ENCODE data around the gene KLHL29.

The KLHL29 gene

GRCh38 chr2:23354554-23354953 lies 30.4 kb upstream of the KLHL29 start:
- DNase-seq (ENCODE audit: low read depth in 1 of 2, low spot score in 1 of 2) = no peak
- Histone ChIP-seq H3K27ac (replicated peaks) (no peak overlapping the region), H3K27me3 (ENCODE audit: insufficient read depth, poor library complexity, severe bottlenecking) (no peaks in the 10 kb centered on the region), H3K4me3 (replicated peaks; ENCODE audit: insufficient read depth, low read length) (no peak overlapping the region)
- TF ChIP-seq GABPA (IDR thresholded peaks at IDR 0.05; ENCODE audit: low read depth) (no peak), SPI1 (IDR thresholded peaks at IDR 0.05; ENCODE audit: borderline replicate concordance, low read depth) (no peak), REST (IDR thresholded peaks at IDR 0.05; ENCODE audit: insufficient replicate concordance, low read depth) (no peak), POLR2AphosphoS5 (IDR thresholded peaks at IDR 0.05; ENCODE audit: low read depth) (no peak), CTCF (IDR thresholded peaks at IDR 0.05; ENCODE audit: insufficient read depth, low read length) (no peak)

- Histone ChIP-seq H3K27me3 (ENCODE audit: insufficient read depth, poor library complexity, severe bottlenecking) (no peaks in the 10 kb centered on the region), H3K27ac (replicated peaks) (no peak overlapping the region), H3K4me3 (replicated peaks; ENCODE audit: insufficient read depth, low read length) (no peak overlapping the region)
- TF ChIP-seq POLR2AphosphoS5 (IDR thresholded peaks at IDR 0.05; ENCODE audit: low read depth) (no peak), GABPA (IDR thresholded peaks at IDR 0.05; ENCODE audit: low read depth) (no peak), REST (IDR thresholded peaks at IDR 0.05; ENCODE audit: insufficient replicate concordance, low read depth) (no peak), SPI1 (IDR thresholded peaks at IDR 0.05; ENCODE audit: borderline replicate concordance, low read depth) (no peak), CTCF (IDR thresholded peaks at IDR 0.05; ENCODE audit: insufficient read depth, low read length) (no peak)
- DNase-seq (ENCODE audit: low read depth in 1 of 2, low spot score in 1 of 2) = no peak
Measured at GRCh38 chr2:23355001-23355400, 30.0 kb upstream of the KLHL29 start.

- Histone ChIP-seq H3K27ac (replicated peaks) (no peak overlapping the region), H3K4me3 (replicated peaks; ENCODE audit: insufficient read depth, low read length) (no peak overlapping the region), H3K27me3 (ENCODE audit: insufficient read depth, poor library complexity, severe bottlenecking) (no peaks in the 10 kb centered on the region)
- TF ChIP-seq POLR2AphosphoS5 (IDR thresholded peaks at IDR 0.05; ENCODE audit: low read depth) (no peak), GABPA (IDR thresholded peaks at IDR 0.05; ENCODE audit: low read depth) (no peak), SPI1 (IDR thresholded peaks at IDR 0.05; ENCODE audit: borderline replicate concordance, low read depth) (no peak), CTCF (IDR thresholded peaks at IDR 0.05; ENCODE audit: insufficient read depth, low read length) (no peak), REST (IDR thresholded peaks at IDR 0.05; ENCODE audit: insufficient replicate concordance, low read depth) (no peak)
- no peak for DNase-seq (ENCODE audit: low read depth in 1 of 2, low spot score in 1 of 2)
Measured at GRCh38 chr2:23356711-23357110, 28.3 kb upstream of the KLHL29 start.

Measured in HL-60 (cell line).